Measurements from ENCODE around the gene ASPA. TPM values are rescaled to one million over a fixed set of nuclear protein-coding genes. Genes with fewer than 3 reads are reported as not detected.

ASPA gene
- total and polyA plus RNA-seq, 2 of the 13 experiments (the other 11 are each of a cell fraction or from before 2014, with no cell fraction given), result not detected

DNA sequence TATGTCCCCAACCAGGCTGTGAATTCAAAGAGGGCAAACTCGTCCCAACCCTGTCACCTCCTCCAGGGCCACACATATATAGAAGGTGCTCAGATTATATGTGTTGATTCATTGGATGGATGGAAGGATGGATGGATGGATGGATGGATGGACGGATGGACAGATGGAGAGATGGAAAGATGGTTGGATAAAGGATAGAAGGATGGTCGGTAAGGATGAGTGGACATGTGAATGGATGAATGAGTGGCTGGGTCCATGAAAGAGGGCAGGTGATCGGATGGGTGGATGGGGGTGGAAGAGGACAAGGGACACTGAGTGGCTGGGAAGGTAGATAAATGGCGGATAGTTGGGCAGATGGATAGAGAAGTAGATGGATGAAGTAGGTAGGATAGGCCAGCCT is 51.7 kb downstream of the ASPA start (continued):
- TF ChIP-seq, protein P1, sequence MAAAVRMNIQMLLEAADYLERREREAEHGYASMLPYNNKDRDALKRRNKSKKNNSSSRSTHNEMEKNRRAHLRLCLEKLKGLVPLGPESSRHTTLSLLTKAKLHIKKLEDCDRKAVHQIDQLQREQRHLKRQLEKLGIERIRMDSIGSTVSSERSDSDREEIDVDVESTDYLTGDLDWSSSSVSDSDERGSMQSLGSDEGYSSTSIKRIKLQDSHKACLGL (CRISPR knock-in tag; IDR thresholded peaks at IDR 0.05), result no peak
- TF ChIP-seq ZSCAN29 (CRISPR knock-in tag; conservative IDR thresholded peaks at IDR 0.05) (no peak), ZNF570 (CRISPR knock-in tag; IDR thresholded peaks at IDR 0.05; ENCODE audit: borderline replicate concordance) (no peak)
- TF ChIP-seq, protein P2, sequence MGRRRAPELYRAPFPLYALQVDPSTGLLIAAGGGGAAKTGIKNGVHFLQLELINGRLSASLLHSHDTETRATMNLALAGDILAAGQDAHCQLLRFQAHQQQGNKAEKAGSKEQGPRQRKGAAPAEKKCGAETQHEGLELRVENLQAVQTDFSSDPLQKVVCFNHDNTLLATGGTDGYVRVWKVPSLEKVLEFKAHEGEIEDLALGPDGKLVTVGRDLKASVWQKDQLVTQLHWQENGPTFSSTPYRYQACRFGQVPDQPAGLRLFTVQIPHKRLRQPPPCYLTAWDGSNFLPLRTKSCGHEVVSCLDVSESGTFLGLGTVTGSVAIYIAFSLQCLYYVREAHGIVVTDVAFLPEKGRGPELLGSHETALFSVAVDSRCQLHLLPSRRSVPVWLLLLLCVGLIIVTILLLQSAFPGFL (CRISPR knock-in tag; IDR thresholded peaks at IDR 0.05), result no peak

DNA sequence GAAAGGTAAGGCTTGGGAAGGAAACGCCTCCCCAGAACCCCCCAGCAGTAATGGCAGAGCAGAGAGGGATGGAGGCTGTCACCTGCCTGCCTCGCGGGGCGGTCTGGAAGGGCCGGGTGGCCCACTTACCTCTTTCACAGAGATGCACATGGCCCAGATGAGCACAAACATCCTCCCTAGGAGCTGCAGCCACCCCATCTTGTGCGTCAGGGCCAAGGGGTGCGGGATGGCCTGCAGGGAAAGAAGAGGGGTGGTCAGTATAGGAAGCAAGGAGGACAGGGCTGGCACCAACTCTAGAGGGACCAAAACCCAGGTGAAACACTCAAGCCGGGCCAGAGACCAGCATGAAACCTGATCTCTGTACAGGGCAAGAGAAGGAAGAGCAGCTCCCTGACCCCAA is 52.1 kb downstream of the ASPA start:
- Histone ChIP-seq H3K4me3 (replicated peaks in 1 of 3; ENCODE audit: insufficient read depth in 1 of 3, low read depth in 2 of 3, low read length in 3 of 3) (no peak overlapping the region), H3K36me3 (replicated peaks in 1 of 2; ENCODE audit: control insufficient read depth in 1 of 2, insufficient read depth in 2 of 2, low read length in 2 of 2) (no peaks in the 10 kb centered on the region), H2AFZ (ENCODE audit: low read length) (no peak overlapping the region), H3K27me3 (ENCODE audit: control insufficient read depth in 1 of 2, insufficient read depth in 2 of 2, low read length in 2 of 2) (no peaks in the 10 kb centered on the region), H3K27ac (ENCODE audit: extremely low read length, insufficient read depth, low read length) (no peak overlapping the region), H3K4me1 (ENCODE audit: insufficient read depth, low read length) (peaks cover 34% of the 10 kb centered on the region), H3K9ac (ENCODE audit: insufficient read depth, low read depth, low read length) (no peak overlapping the region), H3K79me2 (ENCODE audit: insufficient read depth, low read length) (no peaks in the 10 kb centered on the region), H3K9me3 (ENCODE audit: low read length) (no peaks in the 10 kb centered on the region), H3K4me2 (ENCODE audit: low read depth, low read length) (no peak overlapping the region), H4K20me1 (ENCODE audit: insufficient read depth, low read length) (no peaks in the 10 kb centered on the region)
- in situ Hi-C loops (cut with HindIII; ENCODE audit: extremely low pct_ligation_motif_present, low pct_unique_long_range_greater_than_20kb), result no loop called here
- FAIRE-seq, result no peak
- no TSS peak for BruUV-seq (replicated peaks)
- TF ChIP-seq ZSCAN22 (CRISPR knock-in tag; IDR thresholded peaks at IDR 0.05) (no peak), ZNF557 (CRISPR knock-in tag; IDR thresholded peaks at IDR 0.05) (no peak), ZNF777 (CRISPR knock-in tag; IDR thresholded peaks at IDR 0.05) (no peak), ZNF33A (CRISPR knock-in tag; IDR thresholded peaks at IDR 0.05; ENCODE audit: borderline replicate concordance) (no peak), SMAD1 (CRISPR knock-in tag; IDR thresholded peaks at IDR 0.05; ENCODE audit: borderline replicate concordance, low read depth) (no peak), ZNF772 (CRISPR knock-in tag; IDR thresholded peaks at IDR 0.05) (no peak), ZNF180 (CRISPR knock-in tag; IDR thresholded peaks at IDR 0.05; ENCODE audit: borderline replicate concordance, low read depth) (no peak), TBX2 (CRISPR knock-in tag; IDR thresholded peaks at IDR 0.05; ENCODE audit: borderline replicate concordance) (no peak), NR2F1 (CRISPR knock-in tag; IDR thresholded peaks at IDR 0.05) (no peak), ZNF768 (CRISPR knock-in tag; IDR thresholded peaks at IDR 0.05) (no peak)
- TF ChIP-seq, protein P3, sequence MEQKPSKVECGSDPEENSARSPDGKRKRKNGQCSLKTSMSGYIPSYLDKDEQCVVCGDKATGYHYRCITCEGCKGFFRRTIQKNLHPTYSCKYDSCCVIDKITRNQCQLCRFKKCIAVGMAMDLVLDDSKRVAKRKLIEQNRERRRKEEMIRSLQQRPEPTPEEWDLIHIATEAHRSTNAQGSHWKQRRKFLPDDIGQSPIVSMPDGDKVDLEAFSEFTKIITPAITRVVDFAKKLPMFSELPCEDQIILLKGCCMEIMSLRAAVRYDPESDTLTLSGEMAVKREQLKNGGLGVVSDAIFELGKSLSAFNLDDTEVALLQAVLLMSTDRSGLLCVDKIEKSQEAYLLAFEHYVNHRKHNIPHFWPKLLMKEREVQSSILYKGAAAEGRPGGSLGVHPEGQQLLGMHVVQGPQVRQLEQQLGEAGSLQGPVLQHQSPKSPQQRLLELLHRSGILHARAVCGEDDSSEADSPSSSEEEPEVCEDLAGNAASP (CRISPR knock-in tag; IDR thresholded peaks at IDR 0.05; ENCODE audit: borderline replicate concordance), result no peak
- TF ChIP-seq, protein P4, sequence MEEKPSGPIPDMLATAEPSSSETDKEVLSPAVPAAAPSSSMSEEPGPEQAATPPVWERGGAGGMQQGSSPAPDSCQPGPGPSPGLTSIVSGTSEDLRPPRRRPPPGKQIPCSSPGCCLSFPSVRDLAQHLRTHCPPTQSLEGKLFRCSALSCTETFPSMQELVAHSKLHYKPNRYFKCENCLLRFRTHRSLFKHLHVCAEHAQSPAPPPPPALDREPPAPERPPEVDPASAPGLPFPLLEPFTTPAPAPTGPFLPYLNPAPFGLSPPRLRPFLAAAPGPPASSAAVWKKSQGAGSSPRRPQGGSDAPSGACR (CRISPR knock-in tag; IDR thresholded peaks at IDR 0.05), result no peak
- ATAC-seq, result no peak
- intact Hi-C loops (cut with micrococcal nuclease; ENCODE audit: unreplicated experiment), result no loop called here
- WGBS (ENCODE audit: low lambda C conversion rate), result 74% methylated on average over 6 of the region's 8 CpGs
- POLR2A ChIA-PET, result no interaction called here
- no peak for DNase-seq (ENCODE audit: low spot score)
- CTCF ChIA-PET (ENCODE audit: low intra/inter-chr PET ratio, low total read pairs), result no interaction called here
